Nephron (organoid): ENCODE results near the gene YWHAG.
"Not testable (repeated sequence)": the region's sequence is repeated elsewhere in the genome, so short reads cannot be mapped to it uniquely, and the experiment has no call there.

Experiments
- H3K27ac Mint-ChIP-seq, 3 experiments: 2 replicates each; pipeline ENCODE4 v1.8.0; 2020; ENCODE audit warnings: mixed read lengths in 3 of 3, mild to moderate bottlenecking in 2 of 3, moderate library complexity in 1 of 3
- H3K27me3 Mint-ChIP-seq: 2 replicates; pipeline ENCODE4 v1.8.0; 2021; ENCODE audit warnings: low read depth, mild to moderate bottlenecking, moderate library complexity, mixed read lengths
- H3K36me3 Mint-ChIP-seq: 2 replicates; pipeline ENCODE4 v1.8.0; 2020; ENCODE audit warnings: low read depth, mixed read lengths
- H3K4me1 Mint-ChIP-seq: 2 replicates; pipeline ENCODE4 v1.8.0; 2020; ENCODE audit warnings: mixed read lengths
- H3K4me3 Mint-ChIP-seq, 3 experiments: 2 replicates each; pipeline ENCODE4 v1.8.0; 2020; ENCODE audit warnings: mild to moderate bottlenecking in 3 of 3, mixed read lengths in 3 of 3, moderate library complexity in 2 of 3
- H3K9me3 Mint-ChIP-seq: 2 replicates; pipeline ENCODE4 v1.8.0; 2020; ENCODE audit warnings: mixed read lengths
- TF ChIP-seq, protein P1 (sequence below), 3 experiments: fragments of 200-600 bp; sonication (generic); IDR thresholded peaks; one replicate each; pipeline ENCODE4 v1.5.0; 2021; ENCODE audit warnings: antibody characterized with exemption in 3 of 3; ENCODE audit not compliant: unreplicated experiment in 3 of 3

YWHAG gene

DNA sequence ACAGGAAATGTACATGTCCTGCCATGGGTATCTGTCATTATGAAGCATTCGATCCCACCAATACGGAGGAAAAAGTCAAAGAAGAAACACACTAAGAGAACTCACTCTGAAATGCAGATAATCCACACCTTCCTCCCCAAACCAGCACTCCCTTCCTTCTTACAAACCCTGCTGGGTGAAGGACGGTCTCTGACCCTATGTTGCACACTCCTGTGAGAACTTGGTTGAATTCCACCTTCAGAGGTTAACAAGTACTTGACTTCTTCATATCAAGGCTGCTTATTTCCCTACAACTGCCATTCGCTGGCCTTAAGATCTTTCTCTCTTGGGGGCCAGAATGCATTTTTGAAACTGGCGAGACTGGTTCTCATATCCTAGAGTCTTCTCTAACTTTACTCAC lies 16.6 kb downstream of the YWHAG start:
- Mint-ChIP-seq H3K27me3 (no peaks in the 10 kb centered on the region), H3K4me3 (no peak overlapping the region), H3K9me3 (no peaks in the 10 kb centered on the region), H3K27ac (peak overlapping the region in 1 of 3 experiments; percentile 54), H3K36me3 (peaks cover 78% of the 10 kb centered on the region), H3K4me1 (peaks cover 34% of the 10 kb centered on the region)
- TF ChIP-seq, protein P1, sequence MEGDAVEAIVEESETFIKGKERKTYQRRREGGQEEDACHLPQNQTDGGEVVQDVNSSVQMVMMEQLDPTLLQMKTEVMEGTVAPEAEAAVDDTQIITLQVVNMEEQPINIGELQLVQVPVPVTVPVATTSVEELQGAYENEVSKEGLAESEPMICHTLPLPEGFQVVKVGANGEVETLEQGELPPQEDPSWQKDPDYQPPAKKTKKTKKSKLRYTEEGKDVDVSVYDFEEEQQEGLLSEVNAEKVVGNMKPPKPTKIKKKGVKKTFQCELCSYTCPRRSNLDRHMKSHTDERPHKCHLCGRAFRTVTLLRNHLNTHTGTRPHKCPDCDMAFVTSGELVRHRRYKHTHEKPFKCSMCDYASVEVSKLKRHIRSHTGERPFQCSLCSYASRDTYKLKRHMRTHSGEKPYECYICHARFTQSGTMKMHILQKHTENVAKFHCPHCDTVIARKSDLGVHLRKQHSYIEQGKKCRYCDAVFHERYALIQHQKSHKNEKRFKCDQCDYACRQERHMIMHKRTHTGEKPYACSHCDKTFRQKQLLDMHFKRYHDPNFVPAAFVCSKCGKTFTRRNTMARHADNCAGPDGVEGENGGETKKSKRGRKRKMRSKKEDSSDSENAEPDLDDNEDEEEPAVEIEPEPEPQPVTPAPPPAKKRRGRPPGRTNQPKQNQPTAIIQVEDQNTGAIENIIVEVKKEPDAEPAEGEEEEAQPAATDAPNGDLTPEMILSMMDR (IDR thresholded peaks at IDR 0.05; ENCODE audit: unreplicated experiment in 3 of 3) = no peak

DNA sequence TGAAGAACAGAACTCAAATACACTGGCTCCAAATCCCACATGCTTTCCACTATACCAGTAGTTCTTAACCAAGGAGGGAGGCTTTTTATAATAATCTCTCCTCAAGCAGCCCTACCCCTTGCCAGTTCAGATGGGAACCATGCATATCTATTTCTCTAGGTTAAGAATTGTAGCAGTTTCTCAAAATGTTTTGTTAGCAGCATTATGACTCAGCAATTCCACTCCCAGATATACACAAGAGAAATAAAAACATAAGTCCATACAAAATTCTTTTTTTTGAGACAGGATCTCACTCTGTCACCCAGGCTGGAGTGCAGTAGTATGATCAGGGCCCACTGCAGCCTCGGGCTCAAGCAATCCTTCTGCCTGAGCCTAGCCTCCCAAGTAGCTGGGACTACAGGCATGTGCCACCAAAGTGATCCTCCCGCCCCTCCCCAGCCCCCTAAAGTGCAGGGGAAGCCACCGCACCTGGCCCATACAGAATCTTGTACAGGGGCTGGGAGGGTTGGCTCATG lies 18.1 kb downstream of the YWHAG start:
- peaks cover 18% of the 10 kb centered on the region for H3K4me1 Mint-ChIP-seq
- H3K27ac Mint-ChIP-seq = peak overlapping the region in 2 of 3 experiments; percentile 2 to 5
- H3K9me3 Mint-ChIP-seq = no peaks in the 10 kb centered on the region
- no peaks in the 10 kb centered on the region for H3K27me3 Mint-ChIP-seq
- H3K36me3 Mint-ChIP-seq = peaks cover 73% of the 10 kb centered on the region
- no peak overlapping the region for H3K4me3 Mint-ChIP-seq
- TF ChIP-seq, protein P1 (IDR thresholded peaks at IDR 0.05; ENCODE audit: unreplicated experiment in 3 of 3) = no peak

DNA sequence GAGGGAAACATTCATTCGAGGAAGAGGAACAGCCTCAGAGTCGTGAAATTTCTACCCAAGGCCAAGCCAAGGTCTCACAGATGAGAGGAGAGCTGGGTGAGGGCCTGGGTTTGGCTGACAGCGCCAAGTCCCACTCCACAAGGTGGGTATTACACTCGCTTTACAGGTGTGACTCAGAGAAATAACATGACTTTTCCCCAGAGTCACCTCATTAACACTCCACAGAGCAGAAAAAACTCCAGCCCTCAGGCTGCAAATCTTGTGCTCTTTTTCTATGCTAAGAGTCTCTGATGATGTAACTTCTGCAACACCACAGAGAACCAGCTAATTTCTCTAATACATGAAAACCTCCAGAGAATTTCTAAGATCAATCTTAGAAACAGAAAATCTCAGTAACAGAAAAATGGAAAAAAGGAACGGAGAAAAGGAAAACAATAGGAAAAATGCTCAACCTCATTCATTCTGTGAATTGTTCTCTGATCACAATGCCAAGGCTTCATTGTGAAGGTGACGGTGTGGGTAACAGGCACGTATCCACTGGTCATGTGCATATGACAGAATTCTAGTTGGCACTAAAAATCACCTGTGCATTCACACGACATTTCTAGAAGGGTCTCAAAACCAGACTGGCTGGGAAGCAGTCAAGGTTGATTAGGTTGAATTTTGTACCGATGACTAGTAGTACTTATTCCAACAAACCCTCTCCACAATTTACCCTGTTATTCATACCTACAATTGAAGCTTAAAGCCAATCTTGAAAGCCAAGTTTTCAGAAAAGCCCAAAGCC lies 20.3 kb downstream of the YWHAG start:
- no peaks in the 10 kb centered on the region for H3K27me3 Mint-ChIP-seq
- H3K4me1 Mint-ChIP-seq = peaks cover 16% of the 10 kb centered on the region
- peak overlapping the region in 1 of 3 experiments; percentile 55 for H3K27ac Mint-ChIP-seq
- peaks cover 59% of the 10 kb centered on the region for H3K36me3 Mint-ChIP-seq
- TF ChIP-seq, protein P1 (IDR thresholded peaks at IDR 0.05; ENCODE audit: unreplicated experiment in 3 of 3) = no peak
- no peaks in the 10 kb centered on the region for H3K9me3 Mint-ChIP-seq
- no peak overlapping the region for H3K4me3 Mint-ChIP-seq

DNA sequence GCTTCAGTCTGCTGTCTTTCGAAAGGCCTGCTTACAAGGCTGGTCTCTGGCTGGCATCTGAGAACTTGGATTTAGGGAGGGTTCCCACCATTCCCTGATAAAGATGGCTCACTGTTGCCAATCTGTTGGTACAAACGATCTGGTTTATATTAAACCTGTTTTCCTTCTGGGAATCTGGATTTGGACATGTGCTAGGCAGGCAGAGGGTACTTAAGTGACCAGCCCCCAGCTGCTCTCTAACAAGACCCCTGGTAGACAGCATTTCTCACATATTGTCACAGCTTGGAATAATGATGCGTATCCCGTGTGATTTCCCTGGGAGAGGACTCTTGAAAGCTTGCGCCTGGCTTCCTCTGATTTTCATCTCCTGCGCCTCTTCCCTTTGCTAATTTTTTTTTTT lies 21.6 kb downstream of the YWHAG start:
- peaks cover 55% of the 10 kb centered on the region for H3K36me3 Mint-ChIP-seq

DNA sequence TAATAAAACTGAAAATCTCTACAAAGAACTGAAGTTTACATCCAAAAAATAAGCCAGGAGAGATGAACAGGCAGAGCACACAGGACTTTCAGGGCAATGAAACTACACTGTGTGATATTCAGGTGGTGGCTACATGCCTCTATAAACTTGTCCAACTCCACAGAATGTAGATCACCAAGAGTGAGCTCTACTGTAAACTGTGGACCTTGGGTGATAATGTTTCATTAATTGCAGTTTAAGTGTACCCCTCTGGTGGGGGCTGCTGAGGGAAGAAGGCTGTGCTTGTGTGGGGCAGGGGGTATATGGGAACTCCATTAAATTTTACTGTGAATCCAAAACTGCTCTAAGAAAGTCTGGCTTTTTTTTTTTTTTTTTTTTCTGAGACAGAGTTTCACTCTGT lies 22.7 kb downstream of the YWHAG start:
- Mint-ChIP-seq H3K27ac (peak overlapping the region in 1 of 3 experiments; percentile 15), H3K9me3 (no peaks in the 10 kb centered on the region), H3K27me3 (no peaks in the 10 kb centered on the region), H3K4me3 (no peak overlapping the region), H3K4me1 (peaks cover 23% of the 10 kb centered on the region), H3K36me3 (peaks cover 55% of the 10 kb centered on the region)
- TF ChIP-seq, protein P1 (IDR thresholded peaks at IDR 0.05; ENCODE audit: unreplicated experiment in 3 of 3) = no peak

More for the DNA sequence above, 21.6 kb downstream of the YWHAG start:
- TF ChIP-seq, protein P1 (IDR thresholded peaks at IDR 0.05; ENCODE audit: unreplicated experiment in 3 of 3) = no peak
- Mint-ChIP-seq H3K27ac (no peak overlapping the region), H3K4me1 (peaks cover 19% of the 10 kb centered on the region), H3K9me3 (no peaks in the 10 kb centered on the region), H3K27me3 (no peaks in the 10 kb centered on the region), H3K4me3 (no peak overlapping the region)

DNA sequence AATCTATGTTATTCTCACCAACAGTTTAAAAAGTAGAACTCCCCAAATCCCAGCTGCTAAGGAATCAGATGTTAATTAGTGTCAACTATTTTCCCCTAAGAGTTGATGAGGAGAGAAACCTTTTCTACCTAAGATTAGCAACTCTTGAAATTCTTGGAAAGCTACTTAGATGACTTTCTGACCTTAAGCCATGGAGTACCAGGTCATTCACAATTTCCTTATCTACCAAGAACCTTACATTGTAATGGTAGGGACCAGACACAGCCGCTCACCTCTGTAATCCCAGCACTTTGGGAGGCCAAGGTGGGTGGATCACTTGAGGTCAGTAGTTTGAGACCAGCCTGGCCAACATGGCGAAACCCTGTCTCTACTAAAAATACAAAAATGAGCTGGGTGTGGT lies 23.4 kb downstream of the YWHAG start:
- H3K36me3 Mint-ChIP-seq = peaks cover 58% of the 10 kb centered on the region
- H3K4me3 Mint-ChIP-seq, H3K27ac Mint-ChIP-seq, H3K9me3 Mint-ChIP-seq, H3K27me3 Mint-ChIP-seq: not testable (repeated sequence)
- peaks cover 19% of the 10 kb centered on the region for H3K4me1 Mint-ChIP-seq
